Endothelial cell of hepatic sinusoid (primary cell): Measurements from ENCODE around the gene PODXL.
"Not testable (repeated sequence)": the region's sequence is repeated elsewhere in the genome, so short reads cannot be mapped to it uniquely, and the experiment has no call there.

Experiments used
- in situ Hi-C: cut with HindIII; loops from 2 replicates; pipeline ENCODE4 v1.10.0; 2017; ENCODE audit warnings: low sequenced_read_pairs

PODXL gene

GRCh38 chr7:131513245-131514061, 43.0 kb downstream of the PODXL start:
- in situ Hi-C loops = no loop called here

GRCh38 chr7:131511774-131512535, 44.5 kb downstream of the PODXL start:
- in situ Hi-C loops = no loop called here

GRCh38 chr7:131511071-131511470, 45.4 kb downstream of the PODXL start:
- in situ Hi-C loops = no loop called here

GRCh38 chr7:131509781-131510180, 46.6 kb downstream of the PODXL start:
- in situ Hi-C loops = no loop called here

- in situ Hi-C loops = no loop called here
Observed at GRCh38 chr7:131508754-131509486, 47.5 kb downstream of the PODXL start.

GRCh38 chr7:131507592-131508331, 48.7 kb downstream of the PODXL start:
- in situ Hi-C loops = no loop called here

- in situ Hi-C loops = no loop called here
Observed at GRCh38 chr7:131506597-131506996, 49.8 kb downstream of the PODXL start.

GRCh38 chr7:131505636-131506557, 50.5 kb downstream of the PODXL start:
- in situ Hi-C loops = no loop called here

GRCh38 chr7:131505037-131505620, 51.3 kb downstream of the PODXL start:
- in situ Hi-C loops = not testable (repeated sequence)

GRCh38 chr7:131504157-131504899, 52.1 kb downstream of the PODXL start:
- in situ Hi-C loops = no loop called here

GRCh38 chr7:131503639-131504038, 52.8 kb downstream of the PODXL start:
- in situ Hi-C loops = no loop called here

GRCh38 chr7:131502810-131503508, 53.5 kb downstream of the PODXL start:
- in situ Hi-C loops = no loop called here

- in situ Hi-C loops = no loop called here
Observed at GRCh38 chr7:131501930-131502685, 54.3 kb downstream of the PODXL start.

- in situ Hi-C loops = no loop called here
Observed at GRCh38 chr7:131501422-131501821, 55.0 kb downstream of the PODXL start.

- in situ Hi-C loops = no loop called here
Observed at GRCh38 chr7:131500357-131500756, 56.1 kb downstream of the PODXL start.

- in situ Hi-C loops = no loop called here
Observed at GRCh38 chr7:131499801-131500200, 56.6 kb downstream of the PODXL start.

GRCh38 chr7:131498237-131498885, 58.1 kb downstream of the PODXL start:
- in situ Hi-C loops = no loop called here
